ENCODE measurements around the gene CDHR3. TPM values are rescaled to one million over a fixed set of nuclear protein-coding genes. Genes with fewer than 3 reads are reported as not detected.

CDHR3 gene
- total RNA-seq, 1 donor from 2014 or later, result 2.3 TPM

DNA sequence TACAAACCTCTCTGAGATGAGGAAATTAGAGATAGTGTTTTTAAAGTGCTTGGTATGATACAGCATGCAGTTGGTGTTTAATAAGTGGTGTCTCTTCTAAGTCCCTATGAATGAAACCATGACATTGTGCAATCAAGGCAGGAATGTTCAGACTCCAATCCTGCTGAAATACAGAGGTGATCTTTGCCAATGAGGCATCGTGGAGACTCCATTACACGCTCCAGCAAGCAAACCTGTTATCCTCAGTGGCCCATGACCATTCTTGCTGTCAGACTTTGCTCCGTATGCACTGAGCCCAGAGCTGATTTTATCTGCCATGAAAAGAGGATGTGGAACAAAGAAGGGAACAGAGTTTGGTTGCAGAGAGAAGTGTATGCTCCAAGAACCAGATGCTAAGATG lies 47.3 kb downstream of the CDHR3 start:
- Mint-ChIP-seq H3K36me3 (ENCODE audit: unreplicated experiment) (peaks cover 3% of the 10 kb centered on the region), H3K4me3 (ENCODE audit: unreplicated experiment) (no peak overlapping the region), H3K27me3 (ENCODE audit: unreplicated experiment) (peaks cover 12% of the 10 kb centered on the region), H3K4me1 (ENCODE audit: unreplicated experiment) (peaks cover 44% of the 10 kb centered on the region), H3K27ac (ENCODE audit: unreplicated experiment) (peak overlapping the region; percentile 89), H3K9me3 (ENCODE audit: unreplicated experiment) (peaks cover 13% of the 10 kb centered on the region)
- TF ChIP-seq, protein P1, sequence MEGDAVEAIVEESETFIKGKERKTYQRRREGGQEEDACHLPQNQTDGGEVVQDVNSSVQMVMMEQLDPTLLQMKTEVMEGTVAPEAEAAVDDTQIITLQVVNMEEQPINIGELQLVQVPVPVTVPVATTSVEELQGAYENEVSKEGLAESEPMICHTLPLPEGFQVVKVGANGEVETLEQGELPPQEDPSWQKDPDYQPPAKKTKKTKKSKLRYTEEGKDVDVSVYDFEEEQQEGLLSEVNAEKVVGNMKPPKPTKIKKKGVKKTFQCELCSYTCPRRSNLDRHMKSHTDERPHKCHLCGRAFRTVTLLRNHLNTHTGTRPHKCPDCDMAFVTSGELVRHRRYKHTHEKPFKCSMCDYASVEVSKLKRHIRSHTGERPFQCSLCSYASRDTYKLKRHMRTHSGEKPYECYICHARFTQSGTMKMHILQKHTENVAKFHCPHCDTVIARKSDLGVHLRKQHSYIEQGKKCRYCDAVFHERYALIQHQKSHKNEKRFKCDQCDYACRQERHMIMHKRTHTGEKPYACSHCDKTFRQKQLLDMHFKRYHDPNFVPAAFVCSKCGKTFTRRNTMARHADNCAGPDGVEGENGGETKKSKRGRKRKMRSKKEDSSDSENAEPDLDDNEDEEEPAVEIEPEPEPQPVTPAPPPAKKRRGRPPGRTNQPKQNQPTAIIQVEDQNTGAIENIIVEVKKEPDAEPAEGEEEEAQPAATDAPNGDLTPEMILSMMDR (IDR thresholded peaks at IDR 0.05), result no peak
- DNase-seq (ENCODE audit: extremely low spot score, unreplicated experiment), result no peak

DNA sequence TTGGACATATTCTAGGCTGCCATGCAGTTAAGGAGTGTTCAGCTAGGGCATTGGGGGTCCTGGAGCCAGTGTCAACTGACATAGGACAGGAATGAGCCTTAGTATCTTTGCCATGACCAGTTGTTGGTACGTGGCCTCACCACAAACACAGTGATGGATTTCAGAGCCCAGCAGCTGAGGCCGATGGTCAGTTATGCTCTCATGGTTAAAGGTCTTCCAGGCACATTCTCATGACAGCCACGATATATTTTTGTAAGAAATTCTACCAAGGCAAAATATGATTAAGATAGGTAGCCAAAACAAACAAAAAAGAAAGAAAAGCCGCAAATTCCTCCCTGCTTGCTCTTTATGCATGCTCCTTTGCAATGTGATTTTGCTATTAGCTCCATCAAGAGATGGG lies 47.8 kb downstream of the CDHR3 start:
- Mint-ChIP-seq H3K27me3 (ENCODE audit: unreplicated experiment) (peaks cover 8% of the 10 kb centered on the region), H3K9me3 (ENCODE audit: unreplicated experiment) (peaks cover 13% of the 10 kb centered on the region), H3K27ac (ENCODE audit: unreplicated experiment) (peak overlapping the region; percentile 44), H3K4me1 (ENCODE audit: unreplicated experiment) (peaks cover 46% of the 10 kb centered on the region), H3K36me3 (ENCODE audit: unreplicated experiment) (peaks cover 3% of the 10 kb centered on the region), H3K4me3 (ENCODE audit: unreplicated experiment) (no peak overlapping the region)
- TF ChIP-seq, protein P1 (IDR thresholded peaks at IDR 0.05), result no peak
- DNase-seq (ENCODE audit: extremely low spot score, unreplicated experiment), result no peak

DNA sequence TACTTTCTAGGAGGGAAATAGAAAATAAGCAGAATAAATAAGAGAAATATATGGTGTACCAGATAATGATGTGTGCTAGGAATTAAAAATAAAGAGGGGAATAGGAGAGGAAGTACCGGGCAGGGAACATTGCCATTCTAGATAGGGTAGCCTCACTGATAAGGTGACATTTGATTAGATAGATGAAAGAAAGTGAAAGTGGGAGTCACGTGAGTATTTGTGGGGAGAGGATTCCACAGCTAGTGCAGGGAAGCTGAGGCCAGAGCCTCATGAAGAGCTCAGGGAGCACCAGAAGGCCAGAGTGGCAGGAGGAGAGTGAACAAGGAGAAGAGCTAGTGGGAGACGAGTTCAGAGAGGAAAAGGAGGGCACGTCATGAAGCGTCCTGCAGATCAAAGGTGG lies 49.1 kb downstream of the CDHR3 start:
- Mint-ChIP-seq H3K36me3 (ENCODE audit: unreplicated experiment) (peaks cover 3% of the 10 kb centered on the region), H3K4me3 (ENCODE audit: unreplicated experiment) (no peak overlapping the region), H3K4me1 (ENCODE audit: unreplicated experiment) (peaks cover 55% of the 10 kb centered on the region), H3K27me3 (ENCODE audit: unreplicated experiment) (peaks cover 4% of the 10 kb centered on the region), H3K27ac (ENCODE audit: unreplicated experiment) (peak overlapping the region; percentile 90), H3K9me3 (ENCODE audit: unreplicated experiment) (peaks cover 13% of the 10 kb centered on the region)
- no peak for DNase-seq (ENCODE audit: extremely low spot score, unreplicated experiment)
- TF ChIP-seq, protein P1 (IDR thresholded peaks at IDR 0.05), result no peak

DNA sequence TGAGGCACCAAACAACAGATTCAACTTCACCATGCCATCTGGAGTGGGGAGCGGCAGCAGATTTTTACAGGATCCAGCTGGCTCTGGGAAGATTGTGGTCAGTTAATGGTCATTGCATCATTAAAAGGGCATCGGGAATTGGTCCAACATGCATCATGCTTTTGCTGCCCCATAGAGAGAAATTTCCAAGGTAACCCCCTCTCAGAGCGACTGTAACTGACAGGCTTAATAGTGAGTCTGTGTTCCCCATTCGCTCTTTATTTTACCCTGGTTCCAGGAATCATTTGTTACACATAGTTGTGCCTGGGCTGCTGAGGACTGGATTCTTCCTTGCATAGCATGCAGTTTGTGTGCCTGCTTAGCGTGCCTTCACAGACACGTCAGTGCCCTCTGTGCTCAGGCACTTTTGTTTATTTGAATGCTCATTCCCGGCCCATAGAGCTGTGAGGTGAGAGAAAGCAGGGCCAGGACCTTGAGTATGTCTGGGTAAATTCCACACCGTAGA lies 49.9 kb downstream of the CDHR3 start:
- H3K36me3 Mint-ChIP-seq (ENCODE audit: unreplicated experiment), result no peaks in the 10 kb centered on the region
- H3K27ac Mint-ChIP-seq (ENCODE audit: unreplicated experiment), result peak overlapping the region; percentile 90
- TF ChIP-seq, protein P1 (IDR thresholded peaks at IDR 0.05), result no peak
- peaks cover 5% of the 10 kb centered on the region for H3K9me3 Mint-ChIP-seq (ENCODE audit: unreplicated experiment)
- no peak overlapping the region for H3K4me3 Mint-ChIP-seq (ENCODE audit: unreplicated experiment)
- DNase-seq (ENCODE audit: extremely low spot score, unreplicated experiment), result no peak
- peaks cover 55% of the 10 kb centered on the region for H3K4me1 Mint-ChIP-seq (ENCODE audit: unreplicated experiment)
- H3K27me3 Mint-ChIP-seq (ENCODE audit: unreplicated experiment), result no peaks in the 10 kb centered on the region

DNA sequence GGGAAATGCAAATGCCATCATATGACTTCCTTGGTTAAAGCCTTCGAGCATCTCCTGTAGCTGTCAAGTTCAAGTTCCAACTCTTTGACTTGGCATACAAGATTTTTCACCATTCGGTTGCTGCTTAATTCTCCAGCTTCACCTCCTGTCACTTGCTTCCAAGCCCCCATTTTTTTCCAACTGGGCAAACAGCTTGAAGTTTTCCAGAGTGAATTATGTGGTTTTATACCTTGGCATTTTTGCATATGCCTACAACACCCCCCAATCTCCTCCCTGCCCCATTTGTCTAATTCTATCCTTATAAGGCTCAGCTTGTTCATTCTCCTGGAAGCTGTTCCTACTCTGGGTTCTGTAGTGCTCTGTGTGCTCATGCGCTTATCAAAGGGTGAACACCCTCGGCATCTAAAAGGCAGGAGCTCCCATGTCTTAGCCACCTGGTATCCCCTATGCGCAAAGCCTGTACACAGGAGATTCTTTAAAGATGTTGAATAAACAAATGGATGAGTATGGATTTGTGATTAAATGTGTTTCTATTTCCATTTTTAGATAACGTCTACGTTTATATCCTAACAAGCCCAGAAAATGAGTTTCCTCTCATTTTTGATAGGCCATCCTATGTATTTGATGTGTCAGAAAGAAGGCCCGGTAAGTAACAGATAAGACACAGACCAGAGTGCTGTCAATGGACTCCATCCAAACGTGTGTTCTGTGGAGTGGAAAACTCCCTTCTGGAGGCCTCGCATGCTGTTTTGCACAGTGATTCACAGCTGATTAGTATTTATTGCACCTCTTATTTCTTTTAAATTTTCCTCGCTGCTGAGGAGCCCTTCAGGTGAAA lies 52.5 kb downstream of the CDHR3 start:
- no peak overlapping the region for H3K4me3 Mint-ChIP-seq (ENCODE audit: unreplicated experiment)
- peaks cover 54% of the 10 kb centered on the region for H3K4me1 Mint-ChIP-seq (ENCODE audit: unreplicated experiment)
- no peak for DNase-seq (ENCODE audit: extremely low spot score, unreplicated experiment)
- no peaks in the 10 kb centered on the region for H3K27me3 Mint-ChIP-seq (ENCODE audit: unreplicated experiment)
- no peaks in the 10 kb centered on the region for H3K36me3 Mint-ChIP-seq (ENCODE audit: unreplicated experiment)
- no peaks in the 10 kb centered on the region for H3K9me3 Mint-ChIP-seq (ENCODE audit: unreplicated experiment)
- TF ChIP-seq, protein P1 (IDR thresholded peaks at IDR 0.05), result no peak
- no peak overlapping the region for H3K27ac Mint-ChIP-seq (ENCODE audit: unreplicated experiment)
